Measurements from ENCODE around the gene ACAP2.

- TF ChIP-seq CTCF (IDR thresholded peaks at IDR 0.05) (no peak), POLR2A (IDR thresholded peaks at IDR 0.05) (no peak)
Observed at GRCh38 chr3:195352895-195353488, 89.8 kb downstream of the ACAP2 start.
